CD4-positive, alpha-beta T cell (primary cell): ENCODE data around the gene TMEM121B. TPM values are rescaled to one million over a fixed set of nuclear protein-coding genes. Genes with fewer than 3 reads are reported as not detected.

ENCODE experiments used
- ATAC-seq: fragments of 200-7000 bp; cut with Tn5 transposase; one replicate; pipeline ENCODE4 v1.10.0; 2022; ENCODE audit warnings: mild to moderate bottlenecking; ENCODE audit not compliant: poor library complexity
- CTCF ChIA-PET: fragments of 350-600 bp; sonication (Branson Sonifier 250); formaldehyde crosslinking; loops from one replicate; lab custom pipeline; 2021; ENCODE audit warnings: antibody characterized with exemption, inconsistent platforms; lab: Charles Lee
- POLR2A ChIA-PET: fragments of 350-600 bp; sonication (Branson Sonifier 250); formaldehyde crosslinking; loops from one replicate; lab custom pipeline; 2021; ENCODE audit warnings: antibody characterized with exemption, inconsistent platforms; lab: Charles Lee
- DNase-seq, 14 experiments: peaks; one replicate each; pipeline ENCODE4 v3.0.0-alpha.2; 2013 to 2020; ENCODE audit warnings: mixed read lengths in 2 of 14
- H3K27ac ChIP-seq, 2 donors: one replicate each; pipeline versions ENCODE4 v1.5.1 to v1.7.0; 2013; ENCODE audit warnings: low read length in 2 of 2, low read depth in 1 of 2, mild to moderate bottlenecking in 1 of 2
- H3K27me3 ChIP-seq, 2 experiments: 1 replicate in 1 of 2; 2 replicates in 1 of 2; pipeline versions ENCODE4 v1.6.1 to v1.7.0; 2013; ENCODE audit warnings: low read length in 2 of 2, control low read depth in 1 of 2, mild to moderate bottlenecking in 1 of 2, moderate library complexity in 1 of 2; ENCODE audit not compliant: insufficient read depth in 2 of 2, control insufficient read depth in 1 of 2
- H3K36me3 ChIP-seq: one replicate; pipeline ENCODE4 v1.6.1; 2013; ENCODE audit warnings: low read length, control low read depth; ENCODE audit not compliant: insufficient read depth
- H3K4me1 ChIP-seq: one replicate; pipeline ENCODE4 v1.6.1; 2013; ENCODE audit warnings: low read length, control low read depth; ENCODE audit not compliant: insufficient read depth
- H3K4me3 ChIP-seq: one replicate; pipeline ENCODE4 v1.5.1; 2013; ENCODE audit warnings: mild to moderate bottlenecking, low read length, moderate library complexity
- H3K9me3 ChIP-seq, 2 experiments: 1 replicate in 1 of 2; 2 replicates in 1 of 2; pipeline versions ENCODE4 v1.6.1 to v1.7.0; 2013; ENCODE audit warnings: low read length in 2 of 2, mild to moderate bottlenecking in 2 of 2, control low read depth in 1 of 2, moderate library complexity in 1 of 2; ENCODE audit not compliant: control insufficient read depth in 1 of 2, insufficient read depth in 1 of 2
- H3K27ac Mint-ChIP-seq: one replicate; pipeline ENCODE4 v1.8.0; 2020; ENCODE audit warnings: mixed read lengths
- H3K27me3 Mint-ChIP-seq: one replicate; pipeline ENCODE4 v1.8.0; 2021; ENCODE audit warnings: mixed read lengths
- H3K36me3 Mint-ChIP-seq: one replicate; pipeline ENCODE4 v1.8.0; 2021; ENCODE audit warnings: low read depth, mixed read lengths
- H3K4me1 Mint-ChIP-seq: one replicate; pipeline ENCODE4 v1.8.0; 2021; ENCODE audit warnings: low read depth, mixed read lengths
- H3K4me3 Mint-ChIP-seq: one replicate; pipeline ENCODE4 v1.8.0; 2020; ENCODE audit warnings: mild to moderate bottlenecking, mixed read lengths
- H3K9me3 Mint-ChIP-seq: one replicate; pipeline ENCODE4 v1.8.0; 2020; ENCODE audit warnings: mixed read lengths
- CTCF ChIP-seq: fragments of 200-600 bp; IDR thresholded peaks from one replicate; pipeline ENCODE4 v1.8.0; 2022; ENCODE audit warnings: antibody characterized with exemption, mild to moderate bottlenecking
- intact Hi-C, 2 experiments: fragments of 100-400 bp; cut with DNase I in 1 of 2; cut with micrococcal nuclease in 1 of 2; formaldehyde crosslinking; loops; one replicate each; pipeline versions ENCODE4 v1.15.1 to v1.9.0; 2023 to 2025; cut with DNase I, micrococcal nuclease
- total RNA-seq, 174 experiments: library from RNA in 2 of 174; stranded (reverse) in 2 of 174; gene quantifications; one replicate each; pipeline ENCODE4 v1.2.3 and lab custom pipeline; 2021 to 2026

TMEM121B gene
- total RNA-seq, 2 experiments from 2014 or later = 0.05 to 0.08 TPM

DNA sequence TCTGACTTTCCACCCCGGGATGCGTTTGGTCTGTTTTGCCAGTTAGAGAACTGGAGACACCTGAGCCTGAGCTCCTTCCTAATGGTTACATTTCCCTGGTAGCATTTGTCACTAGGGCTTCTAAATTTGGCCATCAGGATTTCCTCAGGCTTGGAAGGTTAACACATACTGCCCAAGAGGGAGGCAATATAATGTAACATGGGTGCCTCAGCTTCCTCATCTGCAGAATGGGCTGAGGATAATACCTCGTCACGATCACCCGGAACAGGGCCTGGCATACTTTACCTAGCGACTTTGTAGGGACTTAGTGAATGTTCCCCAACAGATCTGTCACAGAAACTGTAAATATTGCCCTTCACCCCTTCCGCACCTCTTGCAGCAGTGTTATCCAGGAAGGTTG lies 25.1 kb downstream of the TMEM121B start:
- POLR2A ChIA-PET = interaction anchor here (1.6 to 1.8 kb wide), 2 partner anchors 10 to 11 kb away, joined by 6 to 9 read pairs; no protein-coding TSS in a partner anchor
- ATAC-seq (no peak), DNase-seq (no peak)
- Mint-ChIP-seq H3K4me1 (peaks cover 96% of the 10 kb centered on the region), H3K36me3 (peaks cover 86% of the 10 kb centered on the region), H3K4me3 (peak overlapping the region; percentile 30), H3K9me3 (no peaks in the 10 kb centered on the region), H3K27ac (peak overlapping the region; percentile 77), H3K27me3 (no peaks in the 10 kb centered on the region)
- intact Hi-C loops = no loop called here
- Histone ChIP-seq H3K27ac (peak overlapping the region in 1 of 2 donors; percentile 18), H3K9me3 (no peaks in the 10 kb centered on the region), H3K4me1 (peaks cover 85% of the 10 kb centered on the region), H3K27me3 (no peaks in the 10 kb centered on the region), H3K4me3 (no peak overlapping the region), H3K36me3 (peaks cover 59% of the 10 kb centered on the region)
- CTCF ChIA-PET = interaction anchor here (1.8 to 2.1 kb wide), 2 partner anchors 8 to 22 kb away, joined by 4 to 6 read pairs; no protein-coding TSS in a partner anchor
- TF ChIP-seq CTCF = no peak

DNA sequence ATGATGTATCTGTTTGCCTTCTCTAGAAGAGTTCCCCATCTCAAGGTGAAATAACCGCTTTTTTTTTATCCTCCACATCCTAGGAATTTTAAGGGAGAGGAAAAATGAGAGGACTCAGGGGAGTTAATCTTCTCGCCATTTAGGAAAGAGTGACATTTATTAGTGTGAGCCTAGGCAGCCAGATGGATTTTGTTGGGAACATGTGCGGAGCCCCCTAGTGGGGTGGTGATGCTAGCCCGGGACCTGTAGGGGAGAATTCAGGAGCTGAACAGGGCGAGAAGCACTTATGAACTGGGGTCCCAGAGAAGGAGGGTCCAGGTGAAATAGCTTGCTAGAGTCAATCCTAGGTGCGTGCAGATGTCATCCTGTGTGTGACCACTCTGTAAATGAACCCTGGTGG lies 25.6 kb downstream of the TMEM121B start:
- H3K4me1 Mint-ChIP-seq = peaks cover 96% of the 10 kb centered on the region
- no peaks in the 10 kb centered on the region for H3K9me3 Mint-ChIP-seq
- TF ChIP-seq CTCF = no peak
- ATAC-seq (no peak), DNase-seq (peak in 1 of 14 experiments; percentile 26)
- H3K4me1 ChIP-seq = peaks cover 84% of the 10 kb centered on the region
- H3K4me3 ChIP-seq = no peak overlapping the region
- no peak overlapping the region for H3K4me3 Mint-ChIP-seq
- peaks cover 86% of the 10 kb centered on the region for H3K36me3 Mint-ChIP-seq
- H3K27ac Mint-ChIP-seq = peak overlapping the region; percentile 77
- H3K36me3 ChIP-seq = peaks cover 53% of the 10 kb centered on the region
- no peak overlapping the region for H3K27ac ChIP-seq
- ChIA-PET POLR2A (interaction anchor here (1.6 to 1.8 kb wide), 2 partner anchors 10 to 12 kb away, joined by 6 to 9 read pairs; no protein-coding TSS in a partner anchor), CTCF (interaction anchor here (2.1 kb wide), 1 partner anchor 21 kb away, joined by 6 read pairs; no protein-coding TSS in a partner anchor)
- intact Hi-C loops = no loop called here
- no peaks in the 10 kb centered on the region for H3K9me3 ChIP-seq
- no peaks in the 10 kb centered on the region for H3K27me3 Mint-ChIP-seq
- H3K27me3 ChIP-seq = no peaks in the 10 kb centered on the region

GRCh38 chr22:17093081-17093480 lies 28.1 kb downstream of the TMEM121B start:
- ChIA-PET CTCF (interaction anchor here (1.8 kb wide), 1 partner anchor 79 kb away, joined by 5 read pairs; no protein-coding TSS in a partner anchor), POLR2A (no interaction called here)
- Histone ChIP-seq H3K27ac (no peak overlapping the region), H3K4me3 (no peak overlapping the region), H3K36me3 (peaks cover 30% of the 10 kb centered on the region), H3K9me3 (no peaks in the 10 kb centered on the region), H3K27me3 (no peaks in the 10 kb centered on the region), H3K4me1 (peaks cover 81% of the 10 kb centered on the region)
- intact Hi-C loops = no loop called here
- DNase-seq (no peak), ATAC-seq (no peak)
- no peak for TF ChIP-seq CTCF
- peaks cover 62% of the 10 kb centered on the region for H3K36me3 Mint-ChIP-seq
- H3K27ac Mint-ChIP-seq = peak overlapping the region; percentile 74
- H3K4me1 Mint-ChIP-seq = peaks cover 90% of the 10 kb centered on the region
- H3K4me3 Mint-ChIP-seq = peak overlapping the region; percentile 32
- H3K9me3 Mint-ChIP-seq = no peaks in the 10 kb centered on the region
- H3K27me3 Mint-ChIP-seq = no peaks in the 10 kb centered on the region
